Measurements from ENCODE around the gene CFAP73.
A peak's percentile ranks its signal among the peaks of the same experiment; 100 is the strongest.

The CFAP73 gene

DNA sequence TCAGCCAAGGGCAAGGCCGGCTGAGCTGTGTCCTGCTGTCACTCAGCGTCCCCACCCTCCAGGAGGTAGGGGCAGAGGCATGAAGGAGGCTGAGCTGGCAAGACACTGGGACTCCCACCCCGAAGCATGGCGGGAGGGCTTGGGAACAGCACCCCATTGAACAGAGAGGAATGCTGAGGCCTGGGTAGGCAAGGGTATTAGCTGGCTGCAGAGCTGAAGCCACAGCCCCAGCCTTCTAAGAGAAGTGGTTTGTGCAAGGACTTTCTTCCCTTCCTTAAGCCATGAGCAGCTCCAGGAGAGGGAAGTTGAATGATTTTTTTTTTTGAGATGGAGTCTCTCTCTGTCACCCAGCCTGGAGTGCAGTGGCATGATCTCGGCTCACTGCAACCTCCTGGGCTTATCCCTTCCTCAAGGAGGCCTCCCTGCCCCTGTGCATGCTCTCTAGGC is 6.6 kb upstream of the CFAP73 start:
- no peak for DNase-seq

GRCh38 chr12:113143959-113144358 is 5.6 kb upstream of the CFAP73 start:
- DNase-seq = no peak

DNA sequence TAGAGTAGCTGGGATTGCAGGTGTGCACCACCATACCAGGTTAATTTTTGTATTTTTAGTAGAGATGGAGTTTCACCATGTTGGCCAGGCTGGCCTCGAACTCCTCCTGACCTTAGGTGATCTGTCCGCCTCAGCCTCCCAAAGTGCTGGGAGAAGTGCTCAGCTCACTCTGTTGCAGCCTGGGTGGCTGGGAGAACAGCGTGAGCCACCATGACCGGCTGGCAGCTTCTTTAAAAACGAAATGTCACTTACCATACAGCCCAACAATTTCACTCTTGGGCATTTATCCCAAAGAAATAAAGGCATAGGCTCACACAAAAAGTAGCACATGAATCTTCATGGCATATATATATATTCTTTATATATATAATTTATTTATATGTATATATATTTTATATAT is 4.7 kb upstream of the CFAP73 start:
- DNase-seq = no peak

- no peak for DNase-seq
Measured at GRCh38 chr12:113145720-113146551, 3.6 kb upstream of the CFAP73 start.

GRCh38 chr12:113146999-113147398 is 2.5 kb upstream of the CFAP73 start:
- no peak for DNase-seq

DNA sequence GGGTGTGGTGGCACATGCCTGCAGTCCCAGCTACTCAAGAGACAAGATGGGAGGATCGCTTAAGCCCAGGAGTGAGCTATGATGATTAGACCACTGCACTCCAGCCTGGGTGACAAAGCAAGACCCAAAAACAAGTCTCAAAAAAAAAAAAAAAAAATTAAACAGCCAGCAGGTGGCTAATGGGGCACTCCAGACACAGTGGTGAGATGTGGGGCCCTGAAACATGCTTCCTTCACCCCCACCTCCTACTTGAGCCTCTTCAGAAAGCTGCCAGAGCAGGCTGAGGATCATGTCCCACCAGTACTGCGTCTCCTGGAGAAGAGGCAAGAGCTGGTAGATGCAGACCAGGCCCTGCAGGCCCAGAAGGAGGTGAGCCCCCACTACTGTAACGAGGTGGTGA is 2.1 kb downstream of the CFAP73 start:
- no peak for DNase-seq

DNA sequence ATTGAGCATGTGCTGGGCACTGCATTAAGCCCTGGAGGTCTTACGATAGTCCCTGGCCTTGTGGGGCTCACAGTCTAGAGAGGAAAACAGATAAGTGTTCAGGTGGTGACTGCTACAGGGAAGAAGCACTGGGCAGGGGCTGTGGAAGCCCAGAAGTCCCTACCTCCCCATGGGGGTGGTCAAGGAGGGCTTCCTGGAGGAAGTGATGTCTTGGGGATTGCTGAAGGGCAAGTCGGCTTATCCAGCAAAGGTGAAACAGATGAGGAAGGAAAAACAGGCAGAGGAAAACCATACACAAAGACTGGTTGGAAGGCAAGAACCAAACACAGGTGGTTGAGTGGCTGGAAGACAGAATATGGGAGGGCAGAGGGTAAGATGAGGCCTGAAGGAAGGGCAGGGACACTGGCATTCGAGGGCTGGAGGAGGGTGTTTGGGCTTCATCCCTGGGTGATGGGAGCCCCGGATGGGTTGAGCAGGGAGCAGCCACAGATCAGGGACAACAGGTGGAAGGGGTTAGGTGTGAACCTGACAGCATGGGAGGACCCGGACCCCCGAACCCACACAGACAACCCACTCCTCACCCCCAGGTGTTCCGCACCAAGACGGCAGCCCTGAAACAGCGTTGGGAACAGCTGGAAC is 2.8 kb downstream of the CFAP73 start:
- DNase-seq = no peak

- peak; percentile 82 for DNase-seq
Measured at GRCh38 chr12:113152835-113153814, 3.6 kb downstream of the CFAP73 start.

- peak; percentile 37 for DNase-seq
Measured at GRCh38 chr12:113154351-113154973, 4.9 kb downstream of the CFAP73 start.

- no peak for DNase-seq
Measured at GRCh38 chr12:113155060-113155459, 5.5 kb downstream of the CFAP73 start.

DNA sequence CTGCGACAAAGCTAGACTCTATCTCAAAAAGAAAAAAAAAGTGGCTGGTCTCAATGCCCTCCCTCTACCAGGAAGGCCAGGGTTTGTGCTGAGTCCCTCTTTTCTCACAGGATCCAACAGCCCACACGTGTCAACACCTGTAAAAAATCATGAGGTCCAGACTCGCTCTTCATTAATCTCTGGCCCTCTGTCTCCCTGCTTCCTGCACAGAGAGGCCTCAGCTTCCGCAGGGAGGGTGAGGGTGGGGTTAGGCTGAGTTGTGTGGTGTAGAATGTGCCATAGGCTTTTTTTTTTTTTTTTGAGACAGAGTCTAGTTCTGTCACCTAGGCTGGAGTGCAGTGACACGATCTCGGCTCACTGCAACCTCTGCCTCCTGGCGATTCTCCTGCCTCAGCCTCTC is 6.1 kb downstream of the CFAP73 start:
- DNase-seq = no peak

- no peak for DNase-seq
Measured at GRCh38 chr12:113157218-113157859, 7.8 kb downstream of the CFAP73 start.

- DNase-seq = no peak
Measured at GRCh38 chr12:113158439-113159203, 9.1 kb downstream of the CFAP73 start.

DNA sequence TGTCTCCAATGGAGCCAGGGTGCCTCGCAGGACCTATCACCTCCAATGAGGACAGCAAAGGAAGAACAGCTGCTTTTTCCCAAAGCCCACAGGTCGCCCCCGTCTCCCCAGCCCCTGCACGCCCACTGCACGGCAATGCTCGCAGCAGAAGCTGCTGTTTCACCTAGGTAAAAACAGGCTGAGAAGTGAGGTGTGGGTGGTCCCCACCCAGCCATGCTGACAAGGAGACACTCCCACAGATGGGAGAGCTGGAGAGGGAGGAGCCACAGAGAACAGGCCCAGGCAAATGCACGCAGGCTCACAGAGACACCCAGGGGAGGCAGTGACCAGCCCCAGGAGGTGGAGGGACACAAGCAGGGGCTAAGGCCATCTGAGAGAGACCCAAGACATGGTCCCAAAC is 10.4 kb downstream of the CFAP73 start:
- DNase-seq = no peak

DNA sequence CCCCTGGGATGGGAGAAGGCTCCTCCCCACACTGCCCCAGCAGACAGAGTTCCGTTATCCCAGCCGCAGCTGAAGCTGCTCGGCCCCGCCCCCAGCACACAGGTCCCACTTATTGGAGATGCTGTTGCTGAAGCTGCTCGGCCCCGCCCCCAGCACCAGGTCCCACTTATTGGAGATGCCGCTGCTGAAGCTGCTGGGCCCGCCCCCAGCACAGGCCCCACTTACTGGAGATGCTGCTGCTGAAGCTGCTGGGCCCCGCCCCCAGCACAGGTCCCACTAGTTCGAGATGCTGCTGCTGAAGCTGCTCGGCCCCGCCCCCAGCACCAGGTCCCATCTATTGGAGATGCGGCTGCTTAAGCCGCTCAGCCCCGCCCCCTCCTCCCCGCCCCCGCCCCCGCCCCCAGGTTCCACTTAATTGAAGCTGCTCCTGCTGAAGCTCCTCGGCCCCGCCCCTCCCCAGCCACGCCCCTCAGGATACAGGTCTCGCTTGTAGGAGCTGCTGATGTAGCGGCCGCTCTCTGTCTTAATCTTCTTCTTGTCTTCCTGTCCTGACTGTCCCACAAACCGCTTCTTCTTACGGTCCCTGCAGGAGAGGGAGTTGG is 12.0 kb downstream of the CFAP73 start:
- DNase-seq = no peak

- DNase-seq = no peak
Measured at GRCh38 chr12:113162102-113163029, 12.8 kb downstream of the CFAP73 start.

DNA sequence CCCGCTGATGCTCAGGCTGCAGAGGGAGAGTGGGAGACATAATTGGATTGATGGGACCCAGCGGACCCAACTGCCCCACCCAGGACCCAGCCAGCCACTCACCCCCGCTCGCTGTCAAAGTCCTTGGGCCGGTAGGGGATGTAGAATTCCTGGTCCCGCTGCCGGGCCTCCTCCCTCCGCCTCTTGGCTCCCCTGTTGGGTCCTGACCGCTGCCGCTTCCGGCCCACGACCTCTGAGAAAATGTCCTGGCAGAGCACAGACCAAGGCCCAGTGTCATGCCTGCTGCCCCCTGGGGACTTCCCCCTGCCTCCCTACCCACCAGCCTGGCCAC is 13.5 kb downstream of the CFAP73 start:
- DNase-seq = no peak

- DNase-seq = no peak
Measured at GRCh38 chr12:113164014-113164413, 14.5 kb downstream of the CFAP73 start.

DNA sequence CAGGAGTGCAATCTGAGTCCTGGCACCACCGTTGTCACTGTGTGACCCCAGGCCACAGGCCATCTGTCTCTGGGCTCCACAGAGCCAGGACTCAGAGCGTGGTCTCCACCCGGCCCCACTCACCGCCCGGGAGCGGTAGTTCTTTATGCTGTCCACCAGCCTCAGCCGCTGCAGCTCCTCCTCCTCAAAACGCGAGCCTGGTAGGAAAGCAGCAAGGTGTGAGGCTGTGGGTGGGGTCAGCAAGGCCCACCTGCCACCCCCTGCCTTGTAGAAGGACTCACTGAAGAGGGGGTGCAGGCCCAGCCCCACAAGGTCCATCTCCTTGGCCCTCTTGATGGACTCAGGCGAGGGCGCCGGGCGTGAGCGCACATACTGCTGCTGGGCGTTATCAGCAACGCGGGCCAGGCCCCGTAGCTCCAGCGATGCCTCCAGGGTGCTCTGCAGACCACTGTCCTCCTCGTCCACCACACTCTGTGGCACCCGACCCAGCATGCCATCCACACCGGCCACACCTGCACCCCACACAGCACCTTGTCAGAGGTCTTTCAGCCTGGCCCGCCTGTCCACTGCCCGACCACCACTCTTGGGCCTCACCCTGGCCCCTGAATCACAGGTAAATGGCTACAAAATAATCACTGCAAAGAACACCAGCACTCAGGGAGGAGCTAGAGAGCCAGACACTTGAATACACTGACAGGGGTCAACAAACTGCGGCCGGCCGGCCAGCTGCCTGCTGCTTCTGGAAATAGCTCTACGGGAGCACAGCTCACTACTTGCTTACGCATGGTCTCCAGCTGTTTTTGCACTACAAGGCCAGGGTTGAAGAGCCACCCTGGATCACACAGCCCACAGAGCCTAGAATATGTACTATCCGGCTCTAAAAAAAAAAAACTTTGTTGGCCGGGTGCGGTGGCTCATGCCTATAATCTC is 16.3 kb downstream of the CFAP73 start:
- no peak for DNase-seq

All from CD4-positive, alpha-beta T cell treated with Interleukin-17A for 4 hours (primary cell).